ENCODE results near the gene ATG4B.

DNA sequence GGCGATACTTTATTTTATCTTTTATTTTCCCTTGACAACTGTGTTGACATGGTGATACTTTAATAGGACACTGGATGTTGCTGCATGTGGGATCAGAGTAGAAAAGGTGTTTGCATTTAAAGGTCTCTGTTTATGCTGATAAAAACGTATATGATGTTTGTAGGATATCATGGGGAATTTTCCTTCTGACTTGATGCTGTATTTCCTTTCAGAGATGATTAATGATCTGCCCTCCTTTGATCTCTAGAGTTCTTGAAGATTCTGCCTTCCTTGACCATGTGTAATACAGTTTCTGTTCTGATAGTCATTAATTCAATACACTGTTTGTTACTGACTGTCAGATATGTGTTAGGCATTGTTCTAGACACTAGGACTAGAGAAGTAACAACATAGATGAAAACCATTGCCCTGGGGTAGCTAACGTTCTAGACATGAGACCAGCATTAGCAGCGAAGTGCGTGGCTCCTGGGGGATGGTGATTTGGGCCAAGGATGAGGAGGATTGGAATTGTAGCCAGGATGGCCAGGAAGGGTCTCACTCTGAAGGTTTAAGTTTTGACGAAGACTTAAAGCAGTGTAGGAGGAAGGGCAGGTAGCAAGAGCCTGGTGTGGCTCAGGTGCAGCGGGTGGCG is 2.8 kb downstream of the ATG4B start:
- TF ChIP-seq, protein P1, sequence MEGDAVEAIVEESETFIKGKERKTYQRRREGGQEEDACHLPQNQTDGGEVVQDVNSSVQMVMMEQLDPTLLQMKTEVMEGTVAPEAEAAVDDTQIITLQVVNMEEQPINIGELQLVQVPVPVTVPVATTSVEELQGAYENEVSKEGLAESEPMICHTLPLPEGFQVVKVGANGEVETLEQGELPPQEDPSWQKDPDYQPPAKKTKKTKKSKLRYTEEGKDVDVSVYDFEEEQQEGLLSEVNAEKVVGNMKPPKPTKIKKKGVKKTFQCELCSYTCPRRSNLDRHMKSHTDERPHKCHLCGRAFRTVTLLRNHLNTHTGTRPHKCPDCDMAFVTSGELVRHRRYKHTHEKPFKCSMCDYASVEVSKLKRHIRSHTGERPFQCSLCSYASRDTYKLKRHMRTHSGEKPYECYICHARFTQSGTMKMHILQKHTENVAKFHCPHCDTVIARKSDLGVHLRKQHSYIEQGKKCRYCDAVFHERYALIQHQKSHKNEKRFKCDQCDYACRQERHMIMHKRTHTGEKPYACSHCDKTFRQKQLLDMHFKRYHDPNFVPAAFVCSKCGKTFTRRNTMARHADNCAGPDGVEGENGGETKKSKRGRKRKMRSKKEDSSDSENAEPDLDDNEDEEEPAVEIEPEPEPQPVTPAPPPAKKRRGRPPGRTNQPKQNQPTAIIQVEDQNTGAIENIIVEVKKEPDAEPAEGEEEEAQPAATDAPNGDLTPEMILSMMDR (IDR thresholded peaks at IDR 0.05; ENCODE audit: borderline replicate concordance, extremely low read depth, low read length, poor library complexity, severe bottlenecking), result no peak
- TF ChIP-seq EZH2 (IDR thresholded peaks at IDR 0.05; ENCODE audit: borderline replicate concordance, low read depth, low read length, severe bottlenecking), result no peak
